Liver (tissue), 3 donors: Measurements from ENCODE around the gene CHST13.

Experiments
- RXRA ChIP-seq, 2 donors: IDR thresholded peaks; 2 replicates each; pipeline ENCODE4 v1.6.1; 2017 to 2018; ENCODE audit warnings: antibody characterized with exemption in 2 of 2, mild to moderate bottlenecking in 1 of 2
- SP1 ChIP-seq: IDR thresholded peaks from 2 replicates; pipeline ENCODE4 v1.6.1; 2018; ENCODE audit warnings: antibody characterized with exemption, mild to moderate bottlenecking
- TAF1 ChIP-seq: conservative IDR thresholded peaks from 2 replicates; pipeline ENCODE4 v1.6.1; 2016; ENCODE audit warnings: antibody characterized with exemption, mild to moderate bottlenecking
- YY1 ChIP-seq: IDR thresholded peaks from 2 replicates; pipeline ENCODE4 v1.6.1; 2016; ENCODE audit warnings: antibody characterized with exemption, mild to moderate bottlenecking
- TF ChIP-seq, protein P1 (sequence below): fragments of 150-350 bp; IDR thresholded peaks from 2 replicates; pipeline ENCODE4 v1.5.1; 2017; ENCODE audit warnings: improper control_type of control experiment, low read depth, low read length; ENCODE audit not compliant: missing input control
- TF ChIP-seq, protein P2 (sequence below): IDR thresholded peaks from 2 replicates; pipeline ENCODE4 v1.6.1; 2016; ENCODE audit warnings: antibody characterized with exemption, mild to moderate bottlenecking
- TF ChIP-seq, protein P3 (sequence below): IDR thresholded peaks from 2 replicates; pipeline ENCODE4 v1.6.1; 2016; ENCODE audit warnings: antibody characterized with exemption
- TF ChIP-seq, protein P4 (sequence below): IDR thresholded peaks from 2 replicates; pipeline ENCODE4 v1.6.1; 2016; ENCODE audit warnings: antibody characterized with exemption
- donor health status: healthy.
- donor health status: healthy.

GRCh38 chr3:126527455-126528211, 3.7 kb downstream of the CHST13 start:
- TF ChIP-seq, protein P1, sequence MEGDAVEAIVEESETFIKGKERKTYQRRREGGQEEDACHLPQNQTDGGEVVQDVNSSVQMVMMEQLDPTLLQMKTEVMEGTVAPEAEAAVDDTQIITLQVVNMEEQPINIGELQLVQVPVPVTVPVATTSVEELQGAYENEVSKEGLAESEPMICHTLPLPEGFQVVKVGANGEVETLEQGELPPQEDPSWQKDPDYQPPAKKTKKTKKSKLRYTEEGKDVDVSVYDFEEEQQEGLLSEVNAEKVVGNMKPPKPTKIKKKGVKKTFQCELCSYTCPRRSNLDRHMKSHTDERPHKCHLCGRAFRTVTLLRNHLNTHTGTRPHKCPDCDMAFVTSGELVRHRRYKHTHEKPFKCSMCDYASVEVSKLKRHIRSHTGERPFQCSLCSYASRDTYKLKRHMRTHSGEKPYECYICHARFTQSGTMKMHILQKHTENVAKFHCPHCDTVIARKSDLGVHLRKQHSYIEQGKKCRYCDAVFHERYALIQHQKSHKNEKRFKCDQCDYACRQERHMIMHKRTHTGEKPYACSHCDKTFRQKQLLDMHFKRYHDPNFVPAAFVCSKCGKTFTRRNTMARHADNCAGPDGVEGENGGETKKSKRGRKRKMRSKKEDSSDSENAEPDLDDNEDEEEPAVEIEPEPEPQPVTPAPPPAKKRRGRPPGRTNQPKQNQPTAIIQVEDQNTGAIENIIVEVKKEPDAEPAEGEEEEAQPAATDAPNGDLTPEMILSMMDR = no peak
- TF ChIP-seq SP1 = no peak
- TF ChIP-seq YY1 = no peak
- TF ChIP-seq, protein P2, sequence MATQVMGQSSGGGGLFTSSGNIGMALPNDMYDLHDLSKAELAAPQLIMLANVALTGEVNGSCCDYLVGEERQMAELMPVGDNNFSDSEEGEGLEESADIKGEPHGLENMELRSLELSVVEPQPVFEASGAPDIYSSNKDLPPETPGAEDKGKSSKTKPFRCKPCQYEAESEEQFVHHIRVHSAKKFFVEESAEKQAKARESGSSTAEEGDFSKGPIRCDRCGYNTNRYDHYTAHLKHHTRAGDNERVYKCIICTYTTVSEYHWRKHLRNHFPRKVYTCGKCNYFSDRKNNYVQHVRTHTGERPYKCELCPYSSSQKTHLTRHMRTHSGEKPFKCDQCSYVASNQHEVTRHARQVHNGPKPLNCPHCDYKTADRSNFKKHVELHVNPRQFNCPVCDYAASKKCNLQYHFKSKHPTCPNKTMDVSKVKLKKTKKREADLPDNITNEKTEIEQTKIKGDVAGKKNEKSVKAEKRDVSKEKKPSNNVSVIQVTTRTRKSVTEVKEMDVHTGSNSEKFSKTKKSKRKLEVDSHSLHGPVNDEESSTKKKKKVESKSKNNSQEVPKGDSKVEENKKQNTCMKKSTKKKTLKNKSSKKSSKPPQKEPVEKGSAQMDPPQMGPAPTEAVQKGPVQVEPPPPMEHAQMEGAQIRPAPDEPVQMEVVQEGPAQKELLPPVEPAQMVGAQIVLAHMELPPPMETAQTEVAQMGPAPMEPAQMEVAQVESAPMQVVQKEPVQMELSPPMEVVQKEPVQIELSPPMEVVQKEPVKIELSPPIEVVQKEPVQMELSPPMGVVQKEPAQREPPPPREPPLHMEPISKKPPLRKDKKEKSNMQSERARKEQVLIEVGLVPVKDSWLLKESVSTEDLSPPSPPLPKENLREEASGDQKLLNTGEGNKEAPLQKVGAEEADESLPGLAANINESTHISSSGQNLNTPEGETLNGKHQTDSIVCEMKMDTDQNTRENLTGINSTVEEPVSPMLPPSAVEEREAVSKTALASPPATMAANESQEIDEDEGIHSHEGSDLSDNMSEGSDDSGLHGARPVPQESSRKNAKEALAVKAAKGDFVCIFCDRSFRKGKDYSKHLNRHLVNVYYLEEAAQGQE = no peak
- no peak for TF ChIP-seq RXRA (IDR thresholded peaks at IDR 0.05)
- TF ChIP-seq, protein P3, sequence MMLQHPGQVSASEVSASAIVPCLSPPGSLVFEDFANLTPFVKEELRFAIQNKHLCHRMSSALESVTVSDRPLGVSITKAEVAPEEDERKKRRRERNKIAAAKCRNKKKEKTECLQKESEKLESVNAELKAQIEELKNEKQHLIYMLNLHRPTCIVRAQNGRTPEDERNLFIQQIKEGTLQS = no peak
- TF ChIP-seq TAF1 = no peak
- TF ChIP-seq, protein P4, sequence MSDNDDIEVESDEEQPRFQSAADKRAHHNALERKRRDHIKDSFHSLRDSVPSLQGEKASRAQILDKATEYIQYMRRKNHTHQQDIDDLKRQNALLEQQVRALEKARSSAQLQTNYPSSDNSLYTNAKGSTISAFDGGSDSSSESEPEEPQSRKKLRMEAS = no peak
